Activated CD4-positive, alpha-beta T cell treated with anti-CD3 and anti-CD28 coated beads for 1 hour (primary cell): ENCODE results near the gene PPM1F.
"Not testable (repeated sequence)": the region's sequence is repeated elsewhere in the genome, so short reads cannot be mapped to it uniquely, and the experiment has no call there.

Source experiments
- DNase-seq: peaks from one replicate; pipeline ENCODE4 v3.0.0-alpha.2; 2020

Gene PPM1F

DNA sequence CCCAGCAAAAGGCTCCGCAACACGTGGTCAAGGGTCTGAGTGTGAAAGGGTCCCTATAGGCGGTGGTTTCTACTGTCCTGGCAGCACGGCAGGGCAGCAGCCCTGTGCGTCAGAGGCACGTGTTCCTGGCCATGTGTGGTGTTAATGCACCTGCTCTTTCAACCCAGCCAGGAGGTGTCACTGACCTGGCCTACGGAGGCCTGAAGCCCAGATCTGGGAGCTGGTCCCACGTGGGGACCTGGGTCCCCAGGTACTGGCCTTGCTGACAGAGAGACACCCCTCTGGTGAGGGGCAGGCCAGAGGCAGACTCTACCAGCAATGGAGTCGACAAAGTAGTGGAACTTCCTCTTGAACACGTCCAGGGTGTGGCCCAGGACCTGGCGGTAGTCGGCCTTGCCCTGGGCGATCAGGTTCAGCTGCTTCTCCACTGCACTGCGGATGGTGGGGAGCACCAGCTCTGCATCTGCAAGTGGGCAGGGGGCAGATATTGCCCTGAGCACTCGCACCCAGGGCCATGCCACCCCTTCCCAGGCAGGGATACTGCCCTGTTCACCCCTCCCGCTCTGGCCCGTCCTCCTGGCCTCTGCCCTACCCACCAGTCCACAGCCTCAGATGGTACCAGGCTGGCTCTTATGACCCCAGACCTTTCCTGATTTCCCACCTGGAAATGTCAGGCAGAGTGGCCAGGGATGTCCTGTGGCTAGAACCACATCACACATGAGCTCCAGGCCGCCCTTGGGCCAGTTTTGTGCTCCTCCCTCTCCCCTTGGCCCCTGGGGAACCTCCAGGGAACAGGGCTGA, 6.8 kb upstream of the PPM1F start:
- DNase-seq: no peak

- DNase-seq: no peak
Observed at GRCh38 chr22:21958360-21959273, 6.0 kb upstream of the PPM1F start.

DNA sequence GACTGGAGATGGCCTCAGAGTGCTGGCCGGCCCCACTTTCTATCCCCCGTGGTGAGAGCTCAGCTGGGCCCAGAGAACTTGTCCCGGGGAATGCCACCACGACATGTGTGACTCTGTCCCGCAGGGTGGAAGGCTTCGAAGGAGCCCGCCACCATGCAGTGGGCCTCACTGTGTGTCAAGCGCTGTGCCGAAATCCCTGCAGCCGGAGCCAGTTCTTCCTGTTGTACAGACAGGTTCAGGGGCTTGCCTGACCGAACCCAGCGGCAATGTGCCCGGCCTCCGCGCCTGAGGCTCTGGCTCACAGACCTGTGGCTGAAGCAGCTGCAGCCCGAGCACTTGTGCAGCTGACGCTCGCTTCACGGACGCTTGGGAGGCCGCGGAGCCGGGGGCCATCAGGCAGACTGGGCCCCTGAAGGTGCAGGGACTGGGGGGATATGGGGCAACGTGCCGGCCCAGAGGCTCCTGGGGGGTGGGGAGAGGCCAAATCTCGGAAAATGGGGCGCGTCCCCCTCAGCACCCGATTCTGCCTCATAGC, 650 bp downstream of the PPM1F start:
- no peak for DNase-seq

- DNase-seq: no peak
Observed at GRCh38 chr22:21951062-21951461, 1.6 kb downstream of the PPM1F start.

GRCh38 chr22:21949948-21950347, 2.7 kb downstream of the PPM1F start:
- DNase-seq: no peak

DNA sequence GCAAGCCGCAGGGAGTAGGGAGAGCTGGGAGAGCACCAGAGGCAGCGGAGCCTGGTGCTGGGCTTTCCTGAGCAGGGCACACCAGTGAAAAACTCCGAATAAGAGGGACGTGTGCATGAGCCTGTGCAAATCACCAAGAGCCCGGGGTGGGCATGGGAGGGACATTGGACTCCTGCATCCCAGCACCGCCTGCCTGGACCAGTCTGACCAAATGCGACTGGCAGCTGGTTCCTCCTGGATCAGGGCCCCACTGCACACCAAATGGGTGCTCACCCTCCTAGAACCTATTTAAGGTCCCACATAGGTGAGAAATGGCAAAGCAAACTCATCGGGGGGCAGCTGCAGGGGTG, 3.1 kb downstream of the PPM1F start:
- DNase-seq: no peak

GRCh38 chr22:21948824-21949568, 3.7 kb downstream of the PPM1F start:
- DNase-seq: no peak

- no peak for DNase-seq
Observed at GRCh38 chr22:21948390-21948789, 4.3 kb downstream of the PPM1F start.

DNA sequence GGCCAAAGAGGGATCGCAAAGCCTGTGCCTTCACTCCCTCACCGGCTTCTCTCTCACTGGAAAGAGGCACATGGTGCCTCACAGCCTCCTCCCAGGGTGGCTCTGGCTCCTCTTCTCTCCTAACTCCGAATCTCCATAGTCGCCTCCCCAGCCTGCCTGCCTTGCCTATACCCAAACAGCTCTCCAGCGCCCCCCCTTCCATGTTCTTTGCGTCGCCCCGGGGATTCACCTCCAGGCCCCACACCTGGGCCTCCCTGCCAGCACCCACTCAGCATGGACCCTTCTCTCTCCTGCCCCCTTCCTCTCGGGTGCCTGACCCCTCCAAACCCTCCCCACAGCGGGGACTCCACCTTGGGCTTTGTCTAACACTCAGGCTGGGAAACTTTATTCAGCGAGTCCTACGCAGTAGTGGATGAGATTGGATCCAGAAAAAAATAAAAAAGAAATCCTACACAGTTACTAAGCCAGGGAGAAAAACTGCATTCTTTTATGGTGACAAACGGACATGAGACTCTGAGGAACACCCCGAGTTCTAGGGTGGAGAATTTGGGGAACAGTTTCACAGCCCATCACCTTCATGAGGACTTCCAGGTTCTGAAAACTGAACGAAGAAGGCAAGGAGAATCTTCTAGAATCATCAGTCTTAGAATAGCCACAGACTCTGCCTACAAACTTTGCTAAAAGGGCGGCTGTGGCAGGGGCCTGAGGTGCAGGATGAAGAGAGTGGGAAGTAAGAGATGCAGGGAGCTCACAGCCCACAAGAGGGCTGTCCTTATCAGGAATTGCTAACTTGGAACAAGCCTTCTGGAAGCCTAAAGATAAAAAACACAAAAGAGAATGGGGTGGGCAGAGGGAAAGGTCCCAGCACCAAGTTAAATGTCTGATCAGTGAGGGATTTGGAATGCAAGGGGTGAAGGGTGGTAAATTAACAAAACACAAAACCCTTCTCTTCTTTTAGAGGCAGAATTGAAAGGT, 5.3 kb downstream of the PPM1F start:
- DNase-seq: no peak

DNA sequence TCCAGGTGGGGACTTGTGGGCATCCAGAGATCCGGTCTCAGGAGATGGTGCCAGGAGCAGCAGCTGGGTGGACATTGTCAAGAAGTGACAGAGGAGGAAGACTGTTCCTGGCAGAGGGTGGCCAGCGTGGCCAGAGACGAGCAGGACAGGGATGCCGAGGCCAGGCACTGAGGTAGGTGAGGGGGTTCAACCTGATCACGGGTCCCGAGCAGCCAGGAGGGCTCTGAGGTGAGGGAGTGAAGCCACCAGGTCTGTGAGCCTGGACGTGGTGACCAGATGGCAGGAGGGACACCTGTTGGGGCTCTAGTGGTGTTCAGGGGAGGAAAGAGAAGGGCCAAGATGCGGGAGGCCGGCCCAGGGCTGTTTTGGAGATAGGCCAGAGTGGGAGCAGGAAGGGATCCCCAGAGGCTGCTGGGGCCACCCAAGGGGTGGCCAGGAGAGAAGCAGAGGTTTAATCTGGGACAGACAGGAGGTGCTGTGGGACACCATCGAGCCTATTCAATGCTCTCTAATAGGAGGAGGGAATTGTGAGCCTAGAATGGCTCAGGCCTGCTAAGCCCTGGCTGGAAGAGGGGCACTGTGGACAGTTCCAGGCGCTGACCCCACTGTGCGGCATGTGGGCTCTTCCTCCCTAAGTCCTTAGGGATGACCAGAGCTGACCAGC, 6.3 kb downstream of the PPM1F start:
- DNase-seq: no peak

DNA sequence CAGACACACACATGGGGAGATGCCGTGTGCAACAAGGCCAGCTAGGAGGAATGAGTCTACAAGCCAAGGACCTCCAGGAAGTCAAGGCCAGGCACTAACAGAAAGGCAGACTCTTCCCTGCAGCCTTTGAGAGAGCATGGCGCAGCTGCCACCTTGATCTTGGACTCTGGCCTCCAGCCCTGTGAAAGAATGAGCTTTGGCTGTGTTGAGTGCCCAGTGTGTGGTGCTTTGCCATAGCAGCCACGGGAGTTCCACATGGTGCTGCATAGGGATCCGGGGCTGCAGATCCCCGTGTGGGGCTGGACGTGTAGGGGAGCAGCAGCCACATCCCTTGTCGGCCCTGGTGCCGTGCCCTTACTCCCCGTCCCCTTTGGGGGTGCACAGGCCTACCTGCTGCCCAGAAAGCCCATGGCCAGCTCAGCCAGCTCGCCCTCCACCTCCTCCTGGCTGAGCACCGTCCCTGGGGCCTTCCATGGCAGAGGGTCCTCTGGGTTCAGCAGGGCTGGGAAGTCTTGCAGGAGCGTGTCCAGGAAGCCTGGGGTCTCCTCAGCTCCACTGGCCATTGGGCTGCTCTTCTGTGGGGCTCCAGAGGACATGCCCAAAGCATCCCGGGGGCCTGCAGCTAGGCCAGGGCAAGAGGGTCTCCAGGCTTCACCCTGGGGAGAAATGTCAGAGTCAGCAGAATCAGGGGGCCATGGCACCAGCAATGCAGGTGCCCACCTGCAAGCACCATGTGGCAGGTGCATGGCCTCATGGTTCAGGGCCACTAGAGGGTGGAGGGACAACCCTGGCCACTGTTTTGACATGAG, 7.0 kb downstream of the PPM1F start:
- DNase-seq: no peak

- DNase-seq: no peak
Observed at GRCh38 chr22:21944871-21945270, 7.8 kb downstream of the PPM1F start.

DNA sequence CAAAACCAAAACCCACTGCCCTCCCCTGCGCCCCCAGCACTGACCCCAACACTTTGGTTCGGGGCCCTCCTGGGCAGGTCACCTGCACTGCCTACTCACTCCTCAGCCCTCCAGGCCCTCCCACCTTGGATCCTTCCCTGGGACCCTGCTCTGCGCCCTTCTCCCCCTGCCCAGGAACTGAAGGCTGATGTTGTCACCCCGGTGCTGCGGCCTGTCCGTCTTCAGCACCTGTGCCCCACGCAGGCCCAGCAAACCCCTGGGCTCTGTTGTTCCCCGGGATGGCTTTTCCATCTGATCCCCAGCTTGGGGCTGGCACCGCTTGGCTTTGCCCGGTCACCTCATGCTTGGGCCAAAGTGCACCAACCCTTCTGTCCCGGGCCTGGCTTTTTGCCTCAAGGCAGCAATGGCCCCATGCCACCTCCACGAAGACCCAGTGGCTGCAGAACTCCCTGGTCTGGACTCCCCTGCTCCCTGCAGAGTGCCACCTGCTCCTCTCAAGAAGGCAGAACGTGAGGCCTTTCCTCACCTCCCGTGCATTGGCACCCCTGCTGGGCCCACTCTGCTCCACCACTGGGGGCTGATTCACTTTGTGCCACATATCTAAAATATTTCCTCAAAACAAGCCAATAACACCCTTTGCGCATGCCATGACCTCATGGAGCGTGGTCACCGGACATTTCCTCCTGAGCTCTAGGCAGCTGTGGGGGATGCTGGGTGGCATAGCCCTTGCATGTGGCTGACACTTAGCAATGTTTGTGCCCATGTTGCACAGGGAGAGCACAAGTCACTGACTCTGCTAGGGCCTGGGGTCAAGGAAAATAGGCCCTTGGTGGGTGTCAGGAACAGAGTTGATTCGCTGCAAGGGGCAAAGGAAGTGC, 8.8 kb downstream of the PPM1F start:
- no peak for DNase-seq

DNA sequence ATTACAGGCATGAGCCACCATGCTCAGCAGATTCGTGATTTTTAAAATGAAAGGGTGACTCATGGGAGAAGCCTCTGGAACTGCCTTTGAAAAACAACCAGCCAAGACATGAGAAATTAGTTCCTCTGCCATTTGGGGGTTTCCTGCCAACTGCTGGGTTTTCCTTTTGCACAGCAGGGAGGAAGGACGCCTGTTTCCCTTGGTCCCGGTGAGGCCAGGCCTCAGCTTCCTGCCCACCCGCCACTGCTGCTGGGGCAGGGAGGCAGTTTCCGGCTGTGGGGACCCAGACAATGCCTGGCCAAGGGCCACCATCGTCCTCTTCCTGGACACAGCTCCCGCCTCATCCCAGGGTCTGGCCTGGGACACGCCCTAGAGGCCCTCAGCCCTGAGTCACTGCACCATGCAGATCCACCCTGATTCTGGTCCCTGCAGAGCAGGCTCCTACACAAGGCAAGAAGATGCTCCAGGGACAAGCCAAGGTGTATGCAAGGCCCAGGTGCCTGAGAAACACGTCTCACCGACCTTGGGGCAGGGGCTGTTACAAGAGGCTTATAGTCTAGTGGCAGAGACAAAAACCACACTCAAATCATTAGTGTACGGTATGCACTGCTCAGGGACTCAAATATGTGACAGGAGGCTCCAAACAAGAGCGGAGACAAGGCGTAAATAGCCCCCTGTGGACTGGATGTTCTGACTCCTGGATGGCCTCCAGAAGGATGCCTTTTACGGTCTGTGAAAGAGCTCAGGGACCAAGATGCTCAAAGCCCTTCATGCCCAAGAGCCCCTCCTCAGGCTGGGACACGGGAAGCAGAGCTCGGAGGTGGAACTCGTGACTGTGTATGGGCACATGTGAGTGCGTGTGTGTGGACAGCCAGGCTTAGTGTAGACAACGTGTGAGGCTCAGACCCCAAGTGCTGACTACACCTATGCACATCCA, 10.0 kb downstream of the PPM1F start:
- no peak for DNase-seq

DNA sequence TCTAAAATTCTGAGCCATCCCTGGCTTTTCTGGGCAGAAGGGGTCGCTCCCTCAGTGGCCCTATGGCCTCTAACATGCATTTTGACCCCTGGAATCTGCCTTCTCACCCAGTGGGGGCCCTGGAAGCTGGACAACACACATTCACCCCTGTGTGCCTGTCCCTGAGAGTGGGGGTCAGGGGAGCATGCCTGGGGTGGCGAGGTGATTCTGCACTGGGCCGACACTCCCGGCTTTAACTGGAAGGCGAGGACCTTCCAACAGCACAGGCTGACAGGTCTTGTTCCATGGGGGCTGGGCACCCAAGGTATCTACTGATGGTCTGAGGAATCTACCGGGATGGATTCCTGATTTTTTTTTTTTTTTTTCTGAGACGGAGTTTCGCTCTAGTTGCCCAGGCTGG, 10.7 kb downstream of the PPM1F start:
- DNase-seq: no peak

DNA sequence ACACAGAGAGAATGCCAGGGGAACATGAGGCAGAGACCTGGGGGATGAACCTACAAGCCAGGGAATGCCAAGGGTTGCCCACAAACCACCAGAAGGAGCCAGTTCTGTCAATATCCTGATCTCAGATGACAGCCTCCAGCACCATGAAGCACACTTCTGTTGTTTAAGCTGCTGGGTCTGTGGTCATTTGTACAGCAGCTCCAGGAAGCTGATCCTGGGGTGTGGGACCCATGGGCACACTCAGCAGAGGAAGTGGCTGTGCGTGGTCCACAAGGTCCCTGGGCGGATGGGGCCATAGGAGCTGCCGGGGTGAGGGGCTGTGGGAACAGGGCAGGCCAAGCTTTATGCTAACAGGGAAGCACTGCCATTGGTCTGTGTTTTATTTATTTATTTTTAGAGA, 12.1 kb downstream of the PPM1F start:
- no peak for DNase-seq

DNA sequence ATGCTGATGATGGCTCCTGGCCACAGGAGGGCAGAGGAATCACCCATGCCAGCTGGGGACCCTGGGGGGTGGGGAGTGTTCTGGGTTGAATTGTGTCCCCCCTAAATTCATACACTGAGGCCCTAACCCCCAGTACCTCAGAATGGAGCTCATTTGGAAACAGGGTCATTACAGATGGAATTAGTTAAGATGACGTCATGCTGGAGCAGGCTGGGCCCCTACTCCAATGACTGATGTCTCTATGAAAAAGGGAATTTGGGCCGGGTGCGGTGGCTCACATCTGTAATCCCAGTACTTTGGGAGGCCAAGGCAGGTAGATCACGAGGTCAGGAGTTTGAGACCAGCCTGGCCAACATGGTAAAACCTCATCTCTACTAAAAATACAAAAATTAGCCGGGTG, 12.7 kb downstream of the PPM1F start:
- not testable (repeated sequence) for DNase-seq

DNA sequence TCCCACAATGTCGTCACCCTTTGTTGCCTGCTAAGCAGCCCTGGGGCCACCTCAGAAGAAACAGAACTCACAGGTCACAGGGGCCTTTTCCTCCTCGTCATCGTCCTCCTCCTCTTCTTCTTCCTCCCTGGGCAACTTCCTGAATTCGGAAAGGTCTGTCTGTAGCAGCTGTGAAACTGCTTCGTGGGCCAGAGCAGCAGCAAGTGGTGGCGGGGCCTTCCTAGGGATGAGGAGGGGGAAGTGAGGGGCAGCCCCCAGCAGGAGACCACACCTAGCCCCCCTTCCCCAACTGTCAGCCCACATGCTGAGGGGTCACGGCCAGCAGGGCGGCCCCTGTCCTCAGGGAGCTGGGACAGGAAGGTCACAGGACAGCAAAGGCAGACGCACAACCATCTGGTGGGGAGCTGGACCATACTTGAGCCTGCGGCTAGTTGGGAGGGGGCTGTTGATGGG, 13.2 kb downstream of the PPM1F start:
- DNase-seq: no peak
